T follicular helper cell (primary cell): ENCODE results near the gene HEATR3.
A peak's percentile ranks its signal among the peaks of the same experiment; 100 is the strongest.
"Not testable (repeated sequence)": the region's sequence is repeated elsewhere in the genome, so short reads cannot be mapped to it uniquely, and the experiment has no call there.

Experiments
- DNase-seq: peaks from one replicate; pipeline ENCODE4 v3.0.0-alpha.2; 2020; ENCODE audit warnings: low read depth

The HEATR3 gene

GRCh38 chr16:50102051-50102746 is 36.4 kb downstream of the HEATR3 start:
- no peak for DNase-seq

- DNase-seq: no peak
Measured at GRCh38 chr16:50103764-50104163, 38.0 kb downstream of the HEATR3 start.

GRCh38 chr16:50114357-50115129 is 48.8 kb downstream of the HEATR3 start:
- DNase-seq: no peak

GRCh38 chr16:50120711-50121110 is 54.9 kb downstream of the HEATR3 start:
- no peak for DNase-seq

- DNase-seq: no peak
Measured at GRCh38 chr16:50121278-50121677, 55.5 kb downstream of the HEATR3 start.

- no peak for DNase-seq
Measured at GRCh38 chr16:50121721-50122445, 56.1 kb downstream of the HEATR3 start.

- DNase-seq: no peak
Measured at GRCh38 chr16:50123417-50123816, 57.6 kb downstream of the HEATR3 start.

GRCh38 chr16:50124769-50125168 is 59.0 kb downstream of the HEATR3 start:
- no peak for DNase-seq

GRCh38 chr16:50126183-50126582 is 60.4 kb downstream of the HEATR3 start:
- no peak for DNase-seq

- not testable (repeated sequence) for DNase-seq
Measured at GRCh38 chr16:50132571-50132970, 66.8 kb downstream of the HEATR3 start.

- no peak for DNase-seq
Measured at GRCh38 chr16:50133214-50133613, 67.4 kb downstream of the HEATR3 start.

GRCh38 chr16:50136399-50136798 is 70.6 kb downstream of the HEATR3 start:
- no peak for DNase-seq

- DNase-seq: no peak
Measured at GRCh38 chr16:50137268-50137667, 71.5 kb downstream of the HEATR3 start.

GRCh38 chr16:50139580-50139979 is 73.8 kb downstream of the HEATR3 start:
- no peak for DNase-seq

- DNase-seq: no peak
Measured at GRCh38 chr16:50144211-50144610, 78.4 kb downstream of the HEATR3 start.

GRCh38 chr16:50146479-50147435 is 81.0 kb downstream of the HEATR3 start:
- no peak for DNase-seq

- DNase-seq: no peak
Measured at GRCh38 chr16:50151322-50151721, 85.6 kb downstream of the HEATR3 start.

GRCh38 chr16:50151756-50152155 is 86.0 kb downstream of the HEATR3 start:
- no peak for DNase-seq

- peak; percentile 46 for DNase-seq
Measured at GRCh38 chr16:50152351-50152806, 86.6 kb downstream of the HEATR3 start.

- peak; percentile 87 for DNase-seq
Measured at GRCh38 chr16:50152807-50153595, 87.2 kb downstream of the HEATR3 start, which contains the start of gene TENT4B. Gene TENT4B, plus strand, starts transcription at chr16:50153306. Its CDS starts 316 bp downstream, at chr16:50153622.
